GM19240 (cell line): ENCODE measurements around the gene CCDC172.

Source experiments
- DNase-seq: peaks from one replicate; pipeline ENCODE4 v3.0.0; 2011; ENCODE audit warnings: low spot score; ENCODE audit not compliant: insufficient read length

CCDC172 gene

DNA sequence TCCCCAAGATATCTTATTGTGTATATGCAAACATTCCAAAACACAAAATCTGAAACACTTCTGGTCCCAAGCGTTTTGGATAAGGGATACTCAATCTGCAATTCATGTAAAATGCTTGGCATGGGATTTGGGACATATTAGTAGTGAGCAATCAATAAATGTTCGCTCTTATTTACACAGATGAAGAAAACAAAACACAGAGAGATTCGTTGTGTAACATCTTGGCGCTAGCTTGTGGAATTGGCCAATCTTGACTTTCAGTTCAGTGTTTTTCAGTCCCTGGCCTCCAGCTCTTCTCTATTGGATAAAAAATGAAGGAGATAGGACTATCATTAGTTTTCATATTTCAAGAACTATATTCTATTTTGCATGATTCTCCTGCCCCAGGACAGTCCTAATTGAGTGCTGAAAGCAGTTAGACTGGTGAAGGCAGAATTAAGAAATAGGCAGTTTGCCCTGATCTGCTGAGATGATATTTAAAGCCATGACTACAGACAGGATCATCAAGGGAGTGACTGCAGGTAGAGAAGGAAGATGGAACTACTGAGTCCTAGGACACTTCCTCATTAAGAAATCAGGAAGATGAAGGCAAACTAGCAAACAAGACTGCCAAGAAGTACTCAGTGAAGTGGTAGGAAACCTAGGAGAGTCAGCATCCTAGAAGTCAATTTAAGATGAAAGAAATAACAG, 105.2 kb downstream of the CCDC172 start:
- DNase-seq: no peak
